Breast epithelium (tissue), 3 donors: Measurements from ENCODE around the gene DIS3L.

Experiments
- POLR2A ChIP-seq: fragments of 450-650 bp; IDR thresholded peaks from one replicate; pipeline ENCODE4 v1.6.1; 2016; ENCODE audit warnings: antibody characterized with exemption, mild to moderate bottlenecking, moderate library complexity
- TF ChIP-seq, protein P1 (sequence below), 3 donors: fragments of 450-650 bp; IDR thresholded peaks; one replicate each; pipeline ENCODE4 v1.5.1; 2016 to 2017; ENCODE audit warnings: antibody characterized with exemption in 3 of 3, mild to moderate bottlenecking in 3 of 3, moderate library complexity in 3 of 3

DNA sequence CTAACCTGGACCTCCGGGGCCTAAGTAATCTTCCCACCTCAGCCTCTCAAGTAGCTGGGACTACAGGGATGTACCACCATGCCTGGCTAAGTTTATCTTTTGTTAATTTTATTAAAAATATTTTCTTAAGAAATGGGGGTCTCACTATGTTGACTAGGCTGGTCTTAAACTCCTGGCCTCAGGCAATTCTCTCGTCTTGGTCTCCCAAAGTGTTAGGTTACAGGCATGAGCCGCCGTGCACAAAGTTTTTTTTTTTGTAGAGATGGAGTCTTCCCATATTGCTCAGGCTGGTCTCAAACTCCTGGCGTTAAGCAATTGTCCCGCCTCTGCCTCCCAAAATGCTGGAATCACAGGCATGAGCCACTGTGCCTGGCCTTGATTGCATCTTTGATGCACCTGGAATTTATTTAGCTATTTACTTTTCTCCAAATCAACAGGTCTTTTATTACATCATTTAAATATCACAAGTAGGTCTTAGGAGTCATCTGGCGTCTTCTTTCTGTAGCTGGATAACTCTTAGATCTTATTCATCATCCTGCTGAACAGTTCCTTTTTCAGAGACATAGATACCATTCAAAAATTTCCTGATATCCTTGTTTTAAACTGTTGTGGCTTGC lies 85.6 kb downstream of the DIS3L start:
- TF ChIP-seq POLR2A: no peak
- TF ChIP-seq, protein P1, sequence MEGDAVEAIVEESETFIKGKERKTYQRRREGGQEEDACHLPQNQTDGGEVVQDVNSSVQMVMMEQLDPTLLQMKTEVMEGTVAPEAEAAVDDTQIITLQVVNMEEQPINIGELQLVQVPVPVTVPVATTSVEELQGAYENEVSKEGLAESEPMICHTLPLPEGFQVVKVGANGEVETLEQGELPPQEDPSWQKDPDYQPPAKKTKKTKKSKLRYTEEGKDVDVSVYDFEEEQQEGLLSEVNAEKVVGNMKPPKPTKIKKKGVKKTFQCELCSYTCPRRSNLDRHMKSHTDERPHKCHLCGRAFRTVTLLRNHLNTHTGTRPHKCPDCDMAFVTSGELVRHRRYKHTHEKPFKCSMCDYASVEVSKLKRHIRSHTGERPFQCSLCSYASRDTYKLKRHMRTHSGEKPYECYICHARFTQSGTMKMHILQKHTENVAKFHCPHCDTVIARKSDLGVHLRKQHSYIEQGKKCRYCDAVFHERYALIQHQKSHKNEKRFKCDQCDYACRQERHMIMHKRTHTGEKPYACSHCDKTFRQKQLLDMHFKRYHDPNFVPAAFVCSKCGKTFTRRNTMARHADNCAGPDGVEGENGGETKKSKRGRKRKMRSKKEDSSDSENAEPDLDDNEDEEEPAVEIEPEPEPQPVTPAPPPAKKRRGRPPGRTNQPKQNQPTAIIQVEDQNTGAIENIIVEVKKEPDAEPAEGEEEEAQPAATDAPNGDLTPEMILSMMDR (IDR thresholded peaks at IDR 0.05): no peak
